Keratinocyte (primary cell): Measurements from ENCODE around the gene VAV2. TPM values are rescaled to one million over a fixed set of nuclear protein-coding genes. Genes with fewer than 3 reads are reported as not detected.

ENCODE experiments used
- DNase-seq: peaks from one replicate; pipeline ENCODE4 v3.0.0-alpha.2; 2011; ENCODE audit warnings: low read depth, missing footprints, low spot score
- FAIRE-seq: peaks from 2 replicates; lab custom pipeline; 2011; peaks lifted over from hg19 to GRCh38; lab: Jason Lieb, UNC
- H2AFZ ChIP-seq: 2 replicates; pipeline ENCODE4 v1.6.0; 2012; ENCODE audit warnings: low read length, control low read depth, inconsistent platforms; ENCODE audit not compliant: control insufficient read depth
- H3K27ac ChIP-seq: 2 replicates; pipeline ENCODE4 v1.5.1; 2011; ENCODE audit warnings: low read length; ENCODE audit not compliant: control insufficient read depth, insufficient read depth
- H3K27me3 ChIP-seq: 3 replicates; pipeline ENCODE4 v1.6.0; 2011; ENCODE audit warnings: low read length; ENCODE audit not compliant: control insufficient read depth, insufficient read depth; ENCODE audit errors: extremely low read depth
- H3K36me3 ChIP-seq, 2 experiments: 2 replicates in 1 of 2; 3 replicates in 1 of 2; pipeline ENCODE4 v1.5.1; 2011; ENCODE audit warnings: low read length in 2 of 2, mild to moderate bottlenecking in 1 of 2; ENCODE audit not compliant: control insufficient read depth in 2 of 2, insufficient read depth in 2 of 2; ENCODE audit errors: extremely low read depth in 1 of 2
- H3K4me1 ChIP-seq: 3 replicates; pipeline ENCODE4 v1.5.1; 2011; ENCODE audit warnings: low read length; ENCODE audit not compliant: control insufficient read depth, insufficient read depth; ENCODE audit errors: extremely low read depth
- H3K4me2 ChIP-seq: 3 replicates; pipeline ENCODE4 v1.6.0; 2011; ENCODE audit warnings: low read depth, low read length; ENCODE audit not compliant: control insufficient read depth, insufficient read depth; ENCODE audit errors: extremely low read depth
- H3K4me3 ChIP-seq, 3 experiments: fragments of 200-600 bp in 1 of 3; sonication (generic) in 1 of 3; 2 replicates in 2 of 3; 3 replicates in 1 of 3; pipeline ENCODE4 v1.5.1; 2011 to 2016; ENCODE audit warnings: low read length in 3 of 3, mild to moderate bottlenecking in 3 of 3, control low read depth in 2 of 3, inconsistent platforms in 1 of 3, low read depth in 1 of 3, mixed read lengths in 1 of 3, mixed run types in 1 of 3, moderate library complexity in 1 of 3; ENCODE audit not compliant: control insufficient read depth in 2 of 3, insufficient read depth in 2 of 3; ENCODE audit errors: extremely low read depth in 1 of 3
- H3K79me2 ChIP-seq: 2 replicates; pipeline ENCODE4 v1.6.0; 2012; ENCODE audit warnings: low read length; ENCODE audit not compliant: control insufficient read depth, insufficient read depth
- H3K9ac ChIP-seq: 3 replicates; pipeline ENCODE4 v1.6.0; 2011; ENCODE audit warnings: low read length; ENCODE audit not compliant: control insufficient read depth, insufficient read depth; ENCODE audit errors: extremely low read depth
- H3K9me1 ChIP-seq: 3 replicates; pipeline ENCODE4 v1.6.0; 2011; ENCODE audit warnings: low read length; ENCODE audit not compliant: control insufficient read depth, insufficient read depth; ENCODE audit errors: extremely low read depth
- H3K9me3 ChIP-seq: 2 replicates; pipeline ENCODE4 v1.5.1; 2012; ENCODE audit warnings: low read depth, low read length; ENCODE audit not compliant: control insufficient read depth
- H4K20me1 ChIP-seq: 3 replicates; pipeline ENCODE4 v1.6.0; 2011; ENCODE audit warnings: low read length; ENCODE audit not compliant: control insufficient read depth, insufficient read depth; ENCODE audit errors: extremely low read depth
- EZH2 ChIP-seq: IDR thresholded peaks from one replicate; pipeline ENCODE4 v1.6.1; 2012; ENCODE audit warnings: inconsistent platforms, mild to moderate bottlenecking, low read length, moderate library complexity
- dilution Hi-C: fragments of 300-500 bp; cut with MboI; formaldehyde crosslinking; loops from one replicate; pipeline ENCODE4 v1.7.0; 2020; ENCODE audit warnings: low sequenced_read_pairs; ENCODE audit not compliant: extremely low pct_ligation_motif_present
- polyA plus RNA-seq, 5 experiments: library from polyadenylated mRNA; depleted of rRNA in 3 of 5; stranded (reverse) in 3 of 5; stranded (forward) in 1 of 5; unstranded in 1 of 5; fragments of >200 nt; gene quantifications; 1 replicate in 1 of 5; 2 replicates in 3 of 5; 3 replicates in 1 of 5; pipeline versions ENCODE4 v1.2.1 to v1.2.3, GENCODE V29; 2011 to 2012; ENCODE audit warnings: missing spikeins in 2 of 5, low read depth in 1 of 5, low replicate concordance in 1 of 5
- TF ChIP-seq, protein P1 (sequence below), 3 experiments: IDR thresholded peaks in 1 of 3; conservative IDR thresholded peaks in 1 of 3; optimal IDR thresholded peaks in 1 of 3; 2 replicates in 2 of 3; 3 replicates in 1 of 3; pipeline versions ENCODE3 to v1.5.1; 2011; ENCODE audit warnings: low read length in 3 of 3, mild to moderate bottlenecking in 3 of 3, moderate library complexity in 2 of 3, control low read depth in 1 of 3, inconsistent platforms in 1 of 3; ENCODE audit not compliant: insufficient read depth in 2 of 3; ENCODE audit errors: extremely low read depth in 1 of 3

Gene VAV2
- polyA plus RNA-seq, 1 donor (not counting 4 experiments of a cell fraction or from before 2014, with no cell fraction given): 16.4 TPM

DNA sequence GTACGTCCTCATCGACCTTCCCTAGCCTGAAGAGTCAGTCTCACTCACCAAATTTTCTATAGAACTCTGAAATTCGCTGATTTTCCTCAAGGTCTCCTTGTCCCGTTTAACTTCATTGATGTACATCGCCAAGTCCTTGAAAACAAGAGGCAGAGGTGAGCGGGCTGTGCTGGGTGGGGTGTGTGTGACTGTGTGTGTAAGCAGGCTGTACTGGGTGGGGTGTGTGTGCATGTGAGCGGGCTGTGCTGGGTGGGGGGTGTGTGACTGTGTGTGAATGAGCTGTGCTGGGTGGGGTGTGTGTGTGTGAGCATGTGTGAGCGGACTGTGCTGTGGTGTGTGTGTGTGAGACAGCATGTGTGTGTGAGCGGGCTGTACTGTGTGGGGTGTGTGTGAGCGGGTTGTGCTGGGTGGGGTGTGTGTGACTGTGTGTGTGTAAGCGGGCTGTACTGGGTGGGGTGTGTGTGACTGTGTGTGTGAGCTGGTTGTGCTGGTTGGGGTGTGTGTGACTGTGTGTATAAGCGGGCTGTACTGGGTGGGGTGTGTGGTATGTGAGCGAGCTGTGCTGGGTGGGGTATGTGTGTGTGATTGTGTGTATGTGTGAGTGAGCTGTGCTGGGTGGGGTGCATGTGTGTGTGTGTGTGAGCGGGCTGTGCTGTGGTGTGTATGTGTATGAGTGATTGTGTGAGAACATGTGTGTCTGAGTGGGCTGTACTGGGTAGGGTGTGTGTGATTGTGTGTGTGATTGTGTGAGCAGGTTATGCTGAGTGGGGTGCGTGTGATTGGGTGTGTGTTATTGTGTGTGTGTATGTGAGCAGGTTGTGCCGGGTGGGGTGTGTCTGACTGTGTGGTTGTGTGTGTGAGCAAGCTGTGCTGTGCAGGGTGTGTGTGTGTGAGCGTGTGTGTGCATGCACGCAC is 200.1 kb downstream of the VAV2 start:
- H3K4me1 ChIP-seq: no peaks in the 10 kb centered on the region
- H3K9me3 ChIP-seq: no peaks in the 10 kb centered on the region
- H3K9me1 ChIP-seq: no peaks in the 10 kb centered on the region
- no peaks in the 10 kb centered on the region for H3K27me3 ChIP-seq
- H3K79me2 ChIP-seq: no peaks in the 10 kb centered on the region
- DNase-seq (no peak), FAIRE-seq (no peak)
- TF ChIP-seq, protein P1, sequence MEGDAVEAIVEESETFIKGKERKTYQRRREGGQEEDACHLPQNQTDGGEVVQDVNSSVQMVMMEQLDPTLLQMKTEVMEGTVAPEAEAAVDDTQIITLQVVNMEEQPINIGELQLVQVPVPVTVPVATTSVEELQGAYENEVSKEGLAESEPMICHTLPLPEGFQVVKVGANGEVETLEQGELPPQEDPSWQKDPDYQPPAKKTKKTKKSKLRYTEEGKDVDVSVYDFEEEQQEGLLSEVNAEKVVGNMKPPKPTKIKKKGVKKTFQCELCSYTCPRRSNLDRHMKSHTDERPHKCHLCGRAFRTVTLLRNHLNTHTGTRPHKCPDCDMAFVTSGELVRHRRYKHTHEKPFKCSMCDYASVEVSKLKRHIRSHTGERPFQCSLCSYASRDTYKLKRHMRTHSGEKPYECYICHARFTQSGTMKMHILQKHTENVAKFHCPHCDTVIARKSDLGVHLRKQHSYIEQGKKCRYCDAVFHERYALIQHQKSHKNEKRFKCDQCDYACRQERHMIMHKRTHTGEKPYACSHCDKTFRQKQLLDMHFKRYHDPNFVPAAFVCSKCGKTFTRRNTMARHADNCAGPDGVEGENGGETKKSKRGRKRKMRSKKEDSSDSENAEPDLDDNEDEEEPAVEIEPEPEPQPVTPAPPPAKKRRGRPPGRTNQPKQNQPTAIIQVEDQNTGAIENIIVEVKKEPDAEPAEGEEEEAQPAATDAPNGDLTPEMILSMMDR (optimal IDR thresholded peaks at IDR 0.05 in 1 of 3, IDR thresholded peaks at IDR 0.05 in 1 of 3, conservative IDR thresholded peaks at IDR 0.05 in 1 of 3; ENCODE audit: extremely low read depth in 1 of 3, insufficient read depth in 2 of 3, low read length in 3 of 3): no peak
- TF ChIP-seq EZH2: no peak
- no peak overlapping the region for H2AFZ ChIP-seq
- H3K9ac ChIP-seq: no peak overlapping the region
- no peak overlapping the region for H3K4me2 ChIP-seq
- H3K4me3 ChIP-seq: no peak overlapping the region
- dilution Hi-C loops: no loop called here
- H3K27ac ChIP-seq: no peak overlapping the region
- H4K20me1 ChIP-seq: no peaks in the 10 kb centered on the region
- peaks cover 26 to 37% of the 10 kb centered on the region in 2 experiments for H3K36me3 ChIP-seq

DNA sequence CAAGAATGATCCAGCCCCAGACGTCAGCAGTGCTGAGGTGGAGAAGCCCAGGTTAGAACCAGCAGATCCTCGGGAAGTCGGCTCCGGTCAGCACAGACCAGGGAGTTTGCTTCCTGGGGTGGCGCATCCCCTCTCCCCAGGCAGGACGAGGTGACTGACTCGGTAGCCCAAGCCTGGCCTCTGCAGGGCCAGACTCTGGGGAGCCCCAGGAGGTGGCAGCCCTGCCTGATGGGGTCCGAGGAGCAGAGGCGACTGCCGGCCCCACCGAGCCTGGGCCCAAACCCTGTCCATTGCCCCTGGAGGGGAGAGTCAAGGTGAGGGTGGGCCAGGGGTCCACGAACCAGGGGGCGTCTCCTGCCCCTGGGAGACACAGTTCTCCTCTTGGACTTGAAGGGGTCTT is 201.1 kb downstream of the VAV2 start:
- Histone ChIP-seq H3K79me2 (no peaks in the 10 kb centered on the region), H3K9ac (no peak overlapping the region), H3K9me3 (no peaks in the 10 kb centered on the region), H3K4me1 (no peaks in the 10 kb centered on the region), H3K36me3 (peaks cover 24 to 38% of the 10 kb centered on the region in 2 experiments), H3K4me2 (no peak overlapping the region), H3K27ac (no peak overlapping the region), H3K9me1 (no peaks in the 10 kb centered on the region), H3K4me3 (no peak overlapping the region), H4K20me1 (no peaks in the 10 kb centered on the region), H2AFZ (no peak overlapping the region), H3K27me3 (no peaks in the 10 kb centered on the region)
- dilution Hi-C loops: no loop called here
- no peak for FAIRE-seq
- TF ChIP-seq EZH2: no peak
- TF ChIP-seq, protein P1 (optimal IDR thresholded peaks at IDR 0.05 in 1 of 3, IDR thresholded peaks at IDR 0.05 in 1 of 3, conservative IDR thresholded peaks at IDR 0.05 in 1 of 3; ENCODE audit: extremely low read depth in 1 of 3, insufficient read depth in 2 of 3, low read length in 3 of 3): no peak
- no peak for DNase-seq
